Colonic mucosa (tissue), 4 donors: ENCODE results near the gene SULT1C3. TPM values are rescaled to one million over a fixed set of nuclear protein-coding genes. Genes with fewer than 3 reads are reported as not detected.

Experiments
- DNase-seq: peaks from one replicate; pipeline ENCODE4 v3.0.0-alpha.2; 2020
- H3K27ac ChIP-seq: fragments of 200-600 bp; one replicate; pipeline ENCODE4 v1.8.0; 2021
- H3K27me3 ChIP-seq: fragments of 200-600 bp; one replicate; pipeline ENCODE4 v1.8.0; 2021
- H3K36me3 ChIP-seq: fragments of 200-600 bp; one replicate; pipeline ENCODE4 v1.8.0; 2021
- H3K4me1 ChIP-seq: fragments of 200-600 bp; one replicate; pipeline ENCODE4 v1.8.0; 2021; ENCODE audit warnings: mild to moderate bottlenecking
- H3K4me3 ChIP-seq: fragments of 200-600 bp; one replicate; pipeline ENCODE4 v1.8.0; 2021
- H3K9ac ChIP-seq, 2 donors: one replicate each; pipeline ENCODE4 v1.7.0; 2013; ENCODE audit warnings: control low read depth in 2 of 2, low read depth in 2 of 2, low read length in 2 of 2
- H3K9me3 ChIP-seq: fragments of 200-600 bp; one replicate; pipeline ENCODE4 v1.8.0; 2021
- CTCF ChIP-seq: fragments of 200-600 bp; IDR thresholded peaks from one replicate; pipeline ENCODE4 v1.8.0; 2022; ENCODE audit warnings: antibody characterized with exemption, mild to moderate bottlenecking
- intact Hi-C: fragments of 100-400 bp; cut with DNase I; formaldehyde crosslinking; loops from one replicate; pipeline ENCODE4 v1.14.1; 2022
- total RNA-seq, 2 donors: library from RNA; stranded (reverse); fragmentation: NEBNext Ultra II Directional in 1 of 2; extraction: Animal tissue kit (Norgen Biotek cat#: 25700) in 1 of 2; gene quantifications; one replicate each; pipeline ENCODE4 v1.2.1, GENCODE V29; 2021
- donor health status: healthy.
- donor health status: DM: no; HTN: no; CAD: no.
- donor health status: DM: no; HTN: no; CAD: no.

Gene SULT1C3
- total RNA-seq, 2 donors from 2014 or later, result 0.77 to 1.4 TPM

- no peaks in the 10 kb centered on the region for H3K4me1 ChIP-seq
- no peaks in the 10 kb centered on the region for H3K36me3 ChIP-seq
- H3K27me3 ChIP-seq, result no peaks in the 10 kb centered on the region
- intact Hi-C loops, result no loop called here
- H3K9me3 ChIP-seq, result peaks cover 4% of the 10 kb centered on the region
- no peak for TF ChIP-seq CTCF
- no peak for DNase-seq
- no peak overlapping the region for H3K4me3 ChIP-seq
- no peak overlapping the region for H3K27ac ChIP-seq
- H3K9ac ChIP-seq, result no peak overlapping the region
Observed at GRCh38 chr2:108236676-108237335, 3.0 kb upstream of the SULT1C3 start.

- TF ChIP-seq CTCF, result no peak
- no peaks in the 10 kb centered on the region for H3K27me3 ChIP-seq
- H3K27ac ChIP-seq, result no peak overlapping the region
- no peak for DNase-seq
- H3K9ac ChIP-seq, result no peak overlapping the region
- H3K4me1 ChIP-seq, result no peaks in the 10 kb centered on the region
- H3K4me3 ChIP-seq, result no peak overlapping the region
- peaks cover 4% of the 10 kb centered on the region for H3K9me3 ChIP-seq
- intact Hi-C loops, result no loop called here
- no peaks in the 10 kb centered on the region for H3K36me3 ChIP-seq
Observed at GRCh38 chr2:108240966-108241365, 1.2 kb downstream of the SULT1C3 start.

- H3K4me3 ChIP-seq, result no peak overlapping the region
- TF ChIP-seq CTCF, result no peak
- H3K9me3 ChIP-seq, result no peaks in the 10 kb centered on the region
- no peak overlapping the region for H3K9ac ChIP-seq
- intact Hi-C loops, result no loop called here
- H3K27ac ChIP-seq, result no peak overlapping the region
- H3K27me3 ChIP-seq, result no peaks in the 10 kb centered on the region
- no peak for DNase-seq
- no peaks in the 10 kb centered on the region for H3K36me3 ChIP-seq
- H3K4me1 ChIP-seq, result no peaks in the 10 kb centered on the region
Observed at GRCh38 chr2:108243566-108243965, 3.8 kb downstream of the SULT1C3 start.

DNA sequence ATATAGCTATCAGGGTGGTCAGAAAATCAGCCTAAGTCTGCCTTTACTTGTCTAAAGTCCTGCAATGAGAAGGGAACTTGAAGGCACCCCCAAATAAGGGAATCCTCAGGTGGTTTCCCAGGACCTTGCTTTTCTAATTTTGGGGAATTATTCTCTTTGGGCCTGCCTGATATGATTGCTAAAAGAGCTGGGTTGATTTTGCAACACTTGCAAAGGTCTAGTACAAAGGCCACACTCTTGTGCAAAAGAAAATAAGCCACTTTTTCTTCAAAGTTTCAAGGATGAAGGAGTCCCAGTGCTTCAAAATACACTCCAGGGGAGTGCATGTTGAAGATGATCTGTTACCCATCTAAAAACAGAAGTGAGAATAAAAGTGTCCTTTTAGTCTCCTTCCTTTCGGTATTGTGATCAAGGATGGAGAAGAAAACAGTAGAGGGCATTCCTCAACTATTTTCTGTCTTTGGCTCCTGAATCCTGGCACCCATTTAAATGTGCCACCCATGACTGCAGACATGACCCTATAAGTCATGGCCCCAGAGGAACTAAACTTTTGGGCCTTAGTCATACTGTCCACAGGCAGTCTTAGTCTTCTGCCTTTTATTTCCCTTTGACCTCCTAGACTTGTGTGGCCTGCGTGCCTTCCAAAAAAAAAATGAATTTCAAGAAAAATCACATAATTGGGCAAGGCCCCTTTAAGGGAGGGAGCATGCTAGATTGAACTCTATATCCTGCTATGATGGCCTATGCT is 5.1 kb downstream of the SULT1C3 start:
- TF ChIP-seq CTCF, result no peak
- Histone ChIP-seq H3K27me3 (no peaks in the 10 kb centered on the region), H3K4me3 (no peak overlapping the region), H3K36me3 (no peaks in the 10 kb centered on the region), H3K27ac (no peak overlapping the region), H3K9me3 (no peaks in the 10 kb centered on the region), H3K9ac (no peak overlapping the region), H3K4me1 (no peaks in the 10 kb centered on the region)
- intact Hi-C loops, result no loop called here
- no peak for DNase-seq

GRCh38 chr2:108253106-108253505 is 13.3 kb downstream of the SULT1C3 start:
- no peaks in the 10 kb centered on the region for H3K4me1 ChIP-seq
- H3K27ac ChIP-seq, result no peak overlapping the region
- TF ChIP-seq CTCF, result no peak
- intact Hi-C loops, result no loop called here
- no peaks in the 10 kb centered on the region for H3K36me3 ChIP-seq
- H3K9ac ChIP-seq, result no peak overlapping the region
- no peaks in the 10 kb centered on the region for H3K9me3 ChIP-seq
- no peaks in the 10 kb centered on the region for H3K27me3 ChIP-seq
- no peak overlapping the region for H3K4me3 ChIP-seq
- DNase-seq, result no peak
